ENCODE results near the gene DAD1.
"Not testable (repeated sequence)": the region's sequence is repeated elsewhere in the genome, so short reads cannot be mapped to it uniquely, and the experiment has no call there.

Gene DAD1

GRCh38 chr14:22566266-22566665 lies 22.8 kb downstream of the DAD1 start:
- DNase-seq: not testable (repeated sequence)

GRCh38 chr14:22565391-22565945 lies 23.6 kb downstream of the DAD1 start:
- DNase-seq: no peak

DNA sequence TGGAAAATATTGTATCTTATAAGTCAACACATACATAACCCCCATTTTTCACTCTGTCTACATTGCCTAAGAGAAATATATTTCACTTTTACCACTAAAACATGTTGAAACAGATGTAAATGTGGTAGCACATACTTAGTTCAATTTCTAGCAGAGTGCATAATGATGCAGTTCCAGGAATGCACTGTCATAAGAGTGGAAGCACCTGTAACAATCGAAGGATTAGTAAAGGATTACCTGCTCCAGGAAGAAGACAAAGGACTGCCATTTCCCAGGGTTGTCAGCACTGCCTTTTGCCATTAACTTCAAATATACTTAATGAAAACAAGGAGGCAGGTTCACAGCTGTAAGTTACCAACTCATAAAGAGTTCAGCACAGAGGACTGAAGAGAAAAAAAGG lies 24.6 kb downstream of the DAD1 start:
- DNase-seq: no peak

GRCh38 chr14:22563987-22564386 lies 25.0 kb downstream of the DAD1 start:
- no peak for DNase-seq

DNA sequence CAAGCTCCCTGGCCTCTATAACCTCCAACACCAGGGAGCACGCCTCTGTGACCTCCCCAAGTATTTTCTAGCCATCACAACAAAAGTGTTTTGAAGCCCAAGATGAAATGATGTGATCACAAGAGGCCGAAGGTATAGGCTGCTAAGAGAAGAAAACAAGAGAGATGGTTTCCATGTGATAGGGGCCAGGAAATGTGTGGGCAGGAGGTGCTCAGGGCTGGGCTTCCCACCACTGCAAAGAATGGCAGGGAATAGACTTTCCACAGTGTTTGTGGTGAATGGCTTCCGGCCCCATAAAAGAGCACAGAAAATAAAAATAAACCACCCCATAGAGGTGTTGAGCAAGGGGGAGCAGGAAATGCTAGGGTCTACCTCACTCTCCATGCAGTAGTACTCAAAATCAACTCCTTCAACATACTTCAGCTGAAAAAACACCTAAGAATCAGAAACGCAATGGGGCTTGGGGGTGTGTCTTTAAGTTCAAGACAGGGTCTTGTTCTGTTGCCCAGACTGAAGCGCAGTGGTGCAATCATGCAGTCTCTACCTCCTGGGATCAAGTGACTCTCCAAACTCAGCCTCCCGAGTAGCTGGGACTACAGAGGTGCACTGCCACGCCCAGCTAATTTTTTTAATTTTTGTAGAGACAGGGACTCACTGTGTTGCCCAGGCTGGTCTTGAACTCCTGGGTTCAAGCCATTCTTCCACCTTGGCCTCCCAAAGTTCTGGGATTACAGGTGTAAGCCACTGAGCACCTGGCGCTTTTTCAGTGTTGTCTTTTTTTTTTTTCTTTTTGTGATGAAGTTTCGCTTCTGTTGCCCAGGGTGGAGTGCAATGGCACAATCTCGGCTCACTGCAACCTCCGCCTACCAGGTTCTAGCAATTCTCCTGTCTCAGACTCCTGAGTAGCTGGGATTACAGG lies 27.1 kb downstream of the DAD1 start:
- no peak for DNase-seq

GRCh38 chr14:22561366-22561660 lies 27.7 kb downstream of the DAD1 start:
- DNase-seq: no peak

GRCh38 chr14:22560662-22561365 lies 28.2 kb downstream of the DAD1 start:
- DNase-seq: no peak

DNA sequence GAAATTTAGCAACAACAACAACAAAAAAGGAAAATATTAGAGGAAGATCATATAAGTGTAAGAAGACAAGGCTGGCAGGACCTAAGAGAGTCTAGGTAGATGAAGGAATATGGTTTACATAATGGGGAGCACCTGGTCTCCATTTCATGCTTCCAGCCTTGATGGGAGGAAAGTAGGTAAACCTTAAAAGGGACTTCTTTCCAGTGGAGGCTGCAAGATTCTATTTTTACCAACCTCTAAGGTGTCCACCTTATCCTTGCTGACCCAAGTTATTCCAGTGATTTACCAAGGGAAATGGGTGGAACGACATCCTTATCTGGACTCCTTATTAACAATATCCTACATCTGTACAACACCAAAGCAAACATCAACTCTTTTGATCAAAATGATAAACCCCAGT lies 30.0 kb downstream of the DAD1 start:
- no peak for DNase-seq

DNA sequence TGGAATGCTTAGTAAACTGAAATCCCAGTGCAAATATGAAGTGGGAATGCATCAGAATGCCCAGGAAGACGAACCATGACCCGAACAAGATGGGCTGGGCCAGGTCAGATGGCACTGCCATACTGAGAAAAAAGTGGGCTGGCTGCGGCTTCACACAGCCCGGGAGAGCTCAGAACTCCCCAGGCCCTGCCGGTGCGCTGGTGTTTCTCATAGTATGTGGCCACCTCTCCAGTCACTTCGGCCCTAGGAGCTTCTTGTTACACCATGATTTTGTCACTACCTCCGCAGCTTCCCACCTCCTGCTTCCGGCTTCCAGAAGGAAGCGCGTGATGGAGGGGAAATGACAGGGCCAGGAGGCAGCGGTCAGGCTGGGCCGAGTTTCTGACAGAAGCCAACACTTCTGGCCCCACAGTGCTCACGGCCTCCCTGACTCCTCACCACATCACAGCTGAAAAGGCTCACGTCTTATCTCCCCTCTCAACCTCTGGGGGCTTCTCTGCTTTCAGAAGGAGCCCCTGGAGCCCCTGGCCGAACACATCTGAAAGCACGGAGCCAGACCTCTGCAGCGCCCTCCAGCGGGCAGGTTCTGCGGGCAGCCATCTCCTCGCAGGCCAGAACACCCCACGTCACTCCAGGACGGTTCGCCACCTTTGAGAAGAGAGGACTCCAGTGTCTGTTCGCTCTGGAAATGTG lies 30.7 kb downstream of the DAD1 start:
- no peak for DNase-seq

- no peak for DNase-seq
These were observed 31.2 kb downstream of the DAD1 start for GRCh38 chr14:22557846-22558220.

GRCh38 chr14:22556990-22557623 lies 31.9 kb downstream of the DAD1 start:
- DNase-seq: peak; percentile 61

DNA sequence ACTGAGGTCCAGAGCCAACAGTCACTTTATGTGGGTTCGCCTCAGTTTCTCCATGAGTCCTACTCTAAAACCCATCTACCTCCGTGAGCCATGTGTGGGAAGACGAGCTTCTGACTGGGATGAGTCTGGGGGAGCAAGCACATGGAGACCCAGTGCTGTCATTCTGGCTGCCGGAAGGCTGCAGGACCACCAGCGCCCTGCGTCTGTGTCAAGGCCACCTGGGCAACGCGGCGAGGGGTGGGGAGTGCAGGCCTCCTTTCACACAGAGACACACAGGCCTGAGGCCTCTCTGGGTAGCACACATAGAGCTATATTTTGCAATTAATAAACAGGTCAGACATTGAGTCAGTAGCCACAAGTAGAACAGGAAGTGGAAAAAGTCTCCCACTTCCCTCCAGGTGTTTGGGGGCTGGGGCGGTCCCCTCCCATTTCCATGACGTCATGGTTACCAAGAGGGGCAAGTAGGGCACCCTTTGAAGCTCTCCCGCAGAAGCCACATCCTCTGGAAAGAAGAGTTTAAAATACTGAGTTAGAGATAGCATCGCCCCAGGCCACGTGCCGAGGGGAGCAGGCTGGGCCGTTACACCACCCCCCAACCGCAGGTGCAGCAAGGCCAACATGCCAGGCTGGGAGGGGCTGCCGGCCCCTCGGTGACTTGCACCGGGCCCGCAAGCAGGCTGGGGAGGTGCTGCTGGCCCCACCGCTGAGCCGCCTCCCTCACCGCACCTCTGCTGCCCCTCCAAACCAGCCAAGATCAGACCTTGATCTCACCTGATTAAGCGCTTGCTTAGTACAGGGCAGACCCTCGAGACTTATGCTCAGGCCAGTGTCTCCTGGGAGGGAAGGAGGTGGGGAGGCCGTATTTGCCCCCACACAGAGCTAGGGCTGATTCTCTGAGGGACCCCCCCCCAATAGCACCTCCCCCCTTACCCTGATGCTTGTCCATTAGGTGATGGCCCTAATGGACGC lies 32.7 kb downstream of the DAD1 start:
- no peak for DNase-seq

GRCh38 chr14:22555384-22556011 lies 33.5 kb downstream of the DAD1 start:
- no peak for DNase-seq

DNA sequence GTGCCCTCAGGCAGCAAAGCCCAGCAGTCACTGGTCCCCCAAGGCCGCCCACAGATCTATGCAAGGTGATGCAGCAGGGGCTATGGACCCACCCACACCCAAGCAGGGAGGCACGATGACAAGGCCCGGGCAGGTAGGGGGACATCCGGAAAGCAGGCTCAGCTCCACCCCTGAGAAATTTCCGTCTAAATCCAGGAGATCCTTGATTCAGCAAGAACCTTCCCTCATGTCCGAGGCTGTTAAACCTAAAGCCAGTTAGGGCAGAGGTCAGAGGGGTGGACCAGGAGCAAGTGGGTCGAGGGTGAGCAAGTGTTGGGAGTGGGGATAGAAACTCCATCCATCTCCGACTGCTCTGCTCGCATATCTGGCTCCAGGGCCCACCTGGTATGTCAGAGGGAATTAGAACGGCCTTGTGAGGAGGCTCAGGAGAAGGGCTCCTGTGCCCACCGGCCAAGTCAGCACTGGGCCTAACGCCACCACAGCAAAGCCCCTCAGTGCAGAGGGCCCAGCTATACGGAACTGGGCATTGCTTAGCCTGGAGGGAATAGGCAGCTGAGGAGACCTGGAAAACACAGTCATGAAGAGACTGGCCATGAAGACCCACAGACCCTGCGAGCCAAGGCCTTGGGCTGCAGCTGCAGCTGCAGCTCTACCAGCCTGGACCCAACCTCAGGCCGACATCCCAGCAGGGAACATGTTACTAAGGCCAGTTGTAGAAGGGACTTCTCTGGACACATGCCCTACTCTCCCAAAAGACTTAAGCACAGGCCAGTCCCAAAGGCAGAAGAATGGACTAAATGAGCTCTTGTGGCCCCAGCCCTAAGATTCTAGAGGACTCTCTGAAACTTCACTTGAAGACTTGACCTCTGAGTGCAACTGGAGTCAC lies 34.3 kb downstream of the DAD1 start:
- no peak for DNase-seq

DNA sequence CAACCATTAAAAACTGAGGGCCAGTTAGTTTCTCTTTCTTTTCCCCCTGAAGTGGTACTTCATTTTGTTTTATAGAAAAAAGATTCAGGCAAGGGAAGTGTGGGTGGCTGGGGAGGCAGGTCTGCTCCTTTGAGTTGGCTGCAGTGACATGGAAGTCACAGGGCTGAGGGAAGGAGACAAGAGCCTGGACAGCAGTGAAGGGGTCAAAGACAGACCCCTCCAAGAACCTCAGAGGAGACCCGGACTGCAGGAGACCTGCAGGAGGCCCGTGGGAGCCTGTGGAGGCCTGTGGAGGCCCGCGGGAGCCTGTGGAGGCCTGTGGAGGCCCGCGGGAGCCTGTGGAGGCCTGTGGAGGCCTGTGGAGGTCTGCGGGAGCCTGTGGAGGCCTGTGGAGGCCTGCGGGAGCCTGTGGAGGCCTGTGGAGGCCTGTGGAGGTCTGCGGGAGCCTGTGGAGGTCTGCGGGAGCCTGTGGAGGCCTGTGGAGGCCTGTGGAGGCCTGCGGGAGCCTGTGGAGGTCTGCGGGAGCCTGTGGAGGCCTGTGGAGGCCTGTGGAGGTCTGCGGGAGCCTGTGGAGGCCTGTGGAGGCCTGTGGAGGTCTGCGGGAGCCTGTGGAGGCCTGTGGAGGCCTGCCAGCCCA lies 35.0 kb downstream of the DAD1 start:
- not testable (repeated sequence) for DNase-seq

- DNase-seq: no peak
These were observed 35.6 kb downstream of the DAD1 start for GRCh38 chr14:22553445-22553844.

- DNase-seq: no peak
These were observed 36.3 kb downstream of the DAD1 start for GRCh38 chr14:22552827-22553076.

DNA sequence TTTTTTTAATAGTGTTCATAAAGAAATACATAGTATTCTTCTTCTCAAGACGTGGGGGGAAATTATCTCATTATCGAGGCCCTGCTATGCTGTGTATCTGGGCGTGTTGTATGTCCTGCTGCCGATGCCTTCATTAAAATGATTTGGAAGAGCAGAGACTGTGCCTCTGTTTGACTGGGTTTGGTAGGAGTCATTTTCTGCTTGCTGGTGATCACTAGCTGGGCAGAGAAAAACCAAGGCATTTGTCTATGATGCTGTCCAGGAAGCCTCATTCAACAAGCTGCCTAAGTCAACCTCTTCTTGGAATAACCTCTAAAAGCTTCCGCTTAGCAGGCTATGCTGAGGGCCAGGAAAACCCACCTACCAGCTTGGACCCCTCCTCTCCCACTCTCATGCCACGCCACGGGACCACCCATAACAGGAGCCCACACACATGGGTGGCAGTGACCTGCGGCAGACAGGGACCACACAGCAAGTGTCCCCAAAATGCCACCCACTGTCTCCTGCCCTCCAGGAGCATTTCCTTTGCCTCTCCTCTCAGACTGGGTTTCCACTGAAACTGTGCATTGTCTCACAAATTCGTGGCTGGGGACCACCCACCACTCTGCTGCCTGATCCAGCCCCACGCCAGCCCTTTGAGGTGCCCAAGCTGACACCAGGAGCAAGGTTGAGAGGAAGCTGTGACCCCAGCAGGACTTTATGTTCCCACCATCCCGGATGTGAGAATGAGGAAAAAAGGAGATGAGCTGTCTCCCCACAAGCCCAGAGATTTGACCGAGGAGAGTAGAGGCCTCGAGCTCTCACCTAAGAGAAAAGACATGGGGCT lies 36.8 kb downstream of the DAD1 start:
- DNase-seq: no peak

- DNase-seq: no peak
These were observed 37.4 kb downstream of the DAD1 start for GRCh38 chr14:22551605-22551997.

All from NCI-H146 (cell line).